ENCODE data around the gene ATF4.

DNA sequence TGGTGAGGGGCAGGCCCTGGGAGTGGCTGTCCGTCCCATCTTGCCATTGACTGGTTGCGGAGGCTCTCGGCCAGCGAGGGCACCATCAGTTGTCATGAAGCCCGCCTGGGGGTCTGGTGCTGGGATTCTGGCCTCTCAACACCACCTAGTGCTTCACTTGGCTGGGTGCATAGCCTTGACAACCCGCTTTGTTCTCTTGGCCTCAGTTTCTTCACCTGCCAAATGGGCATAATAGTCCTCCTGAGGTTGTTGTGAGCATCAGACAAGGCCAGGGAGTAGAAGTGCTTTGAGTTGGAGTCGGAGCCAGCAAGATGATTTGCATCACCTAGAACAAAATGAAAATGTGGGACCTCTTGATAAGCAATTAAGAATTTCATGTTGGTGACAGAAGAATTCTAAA, 48.7 kb downstream of the ATF4 start:
- TF ChIP-seq POLR2AphosphoS5 (IDR thresholded peaks at IDR 0.05; ENCODE audit: borderline replicate concordance, low read depth, low read length) (no peak), EZH2 (IDR thresholded peaks at IDR 0.05) (no peak), FOXP2 (optimal IDR thresholded peaks at IDR 0.05; ENCODE audit: control extremely low read depth, extremely low read length, insufficient read depth) (no peak)

Data from SK-N-MC (cell line).